OCI-LY1 (cell line): ENCODE data around the gene ALDH1A1.

Experiments used
- H2AFZ ChIP-seq: fragments of 200-600 bp; sonication (generic), shearing (Covaris generic); 2 replicates; pipeline ENCODE4 v1.6.0; 2014; ENCODE audit warnings: antibody characterized with exemption, mild to moderate bottlenecking, low read length
- H3F3A ChIP-seq: fragments of 200-600 bp; sonication (generic), shearing (Covaris generic); 2 replicates; pipeline ENCODE4 v1.6.0; 2014; ENCODE audit warnings: mild to moderate bottlenecking, antibody characterized with exemption, low read length, moderate library complexity; ENCODE audit not compliant: insufficient read depth
- H3K27ac ChIP-seq: fragments of 200-600 bp; sonication (generic); 2 replicates; pipeline ENCODE4 v1.5.1; 2014; ENCODE audit warnings: low read length, mixed run types, mild to moderate bottlenecking, low read depth; ENCODE audit not compliant: poor library complexity, severe bottlenecking
- H3K27me3 ChIP-seq: fragments of 200-600 bp; sonication (generic); 2 replicates; pipeline ENCODE4 v1.6.0; 2014; ENCODE audit warnings: antibody characterized with exemption, mild to moderate bottlenecking, low read length, moderate library complexity; ENCODE audit not compliant: insufficient read depth
- H3K36me3 ChIP-seq: fragments of 200-600 bp; sonication (generic); 2 replicates; pipeline ENCODE4 v1.6.1; 2014; ENCODE audit warnings: mild to moderate bottlenecking, antibody characterized with exemption, low read length, moderate library complexity, mixed read lengths; ENCODE audit not compliant: insufficient read depth
- H3K4me1 ChIP-seq: fragments of 200-600 bp; sonication (generic); 2 replicates; pipeline ENCODE4 v1.5.1; 2014; ENCODE audit warnings: mild to moderate bottlenecking, low read length, moderate library complexity; ENCODE audit not compliant: insufficient read depth, severe bottlenecking
- H3K4me2 ChIP-seq: fragments of 200-600 bp; sonication (generic), shearing (Covaris generic); 2 replicates; pipeline ENCODE4 v1.6.1; 2014; ENCODE audit warnings: low read length
- H3K4me3 ChIP-seq: fragments of 200-600 bp; sonication (generic); 2 replicates; pipeline ENCODE4 v1.5.1; 2014; ENCODE audit warnings: low read length, low read depth, mild to moderate bottlenecking, mixed read lengths; ENCODE audit not compliant: poor library complexity, severe bottlenecking
- H3K79me2 ChIP-seq: fragments of 200-600 bp; shearing (Covaris generic); 2 replicates; pipeline ENCODE4 v1.6.1; 2016; ENCODE audit warnings: mixed run types, low read length, mixed read lengths; ENCODE audit not compliant: insufficient read depth
- H3K9ac ChIP-seq: fragments of 200-600 bp; sonication (generic), shearing (Covaris generic); 2 replicates; pipeline ENCODE4 v1.6.1; 2014; ENCODE audit warnings: mild to moderate bottlenecking, low read length, mixed read lengths
- H3K9me2 ChIP-seq: fragments of 200-600 bp; sonication (generic), shearing (Covaris generic); 2 replicates; pipeline ENCODE4 v1.6.1; 2014; ENCODE audit warnings: low read depth, mild to moderate bottlenecking, low read length, mixed read lengths
- H3K9me3 ChIP-seq: fragments of 200-600 bp; shearing (Covaris generic); 2 replicates; pipeline ENCODE4 v1.6.1; 2014; ENCODE audit warnings: low read length, mixed read lengths
- H4K20me1 ChIP-seq: fragments of 200-600 bp; sonication (generic), shearing (Covaris generic); 2 replicates; pipeline ENCODE4 v1.6.0; 2016; ENCODE audit warnings: mild to moderate bottlenecking, low read length; ENCODE audit not compliant: insufficient read depth
- EZH2 ChIP-seq: fragments of 200-600 bp; sonication (generic), shearing (Covaris generic); IDR thresholded peaks from 2 replicates; pipeline ENCODE4 v1.8.0; 2017; ENCODE audit warnings: borderline replicate concordance, mixed run types, mild to moderate bottlenecking, antibody characterized with exemption, low read length, moderate library complexity, mixed read lengths
- TF ChIP-seq, protein P1 (sequence below): fragments of 200-600 bp; sonication (generic), shearing (Covaris generic); IDR thresholded peaks from 2 replicates; pipeline ENCODE4 v1.5.1; 2017; ENCODE audit warnings: mild to moderate bottlenecking, antibody characterized with exemption, low read length, moderate library complexity, mixed read lengths

Gene ALDH1A1

DNA sequence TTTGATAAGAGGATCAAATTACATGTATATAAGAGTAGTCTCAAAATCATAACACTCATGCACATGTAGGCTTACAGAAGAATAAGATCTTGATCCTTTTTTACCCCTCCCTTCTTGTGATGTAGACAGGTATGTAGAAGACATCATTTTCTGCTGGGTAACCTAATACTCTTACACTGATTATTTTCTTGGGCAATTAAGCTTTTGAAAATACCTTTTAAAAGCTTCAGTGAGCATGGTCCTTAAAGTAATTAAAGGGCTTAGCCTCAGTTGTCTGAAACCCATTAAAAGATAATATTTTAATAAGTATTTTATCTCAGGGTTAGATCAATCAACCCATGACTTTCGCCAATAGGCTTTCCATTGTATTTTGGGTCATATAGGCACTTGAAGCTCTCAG, 50.6 kb downstream of the ALDH1A1 start:
- H3K27ac ChIP-seq: no peak overlapping the region
- H3K36me3 ChIP-seq: no peaks in the 10 kb centered on the region
- no peak overlapping the region for H2AFZ ChIP-seq
- TF ChIP-seq, protein P1, sequence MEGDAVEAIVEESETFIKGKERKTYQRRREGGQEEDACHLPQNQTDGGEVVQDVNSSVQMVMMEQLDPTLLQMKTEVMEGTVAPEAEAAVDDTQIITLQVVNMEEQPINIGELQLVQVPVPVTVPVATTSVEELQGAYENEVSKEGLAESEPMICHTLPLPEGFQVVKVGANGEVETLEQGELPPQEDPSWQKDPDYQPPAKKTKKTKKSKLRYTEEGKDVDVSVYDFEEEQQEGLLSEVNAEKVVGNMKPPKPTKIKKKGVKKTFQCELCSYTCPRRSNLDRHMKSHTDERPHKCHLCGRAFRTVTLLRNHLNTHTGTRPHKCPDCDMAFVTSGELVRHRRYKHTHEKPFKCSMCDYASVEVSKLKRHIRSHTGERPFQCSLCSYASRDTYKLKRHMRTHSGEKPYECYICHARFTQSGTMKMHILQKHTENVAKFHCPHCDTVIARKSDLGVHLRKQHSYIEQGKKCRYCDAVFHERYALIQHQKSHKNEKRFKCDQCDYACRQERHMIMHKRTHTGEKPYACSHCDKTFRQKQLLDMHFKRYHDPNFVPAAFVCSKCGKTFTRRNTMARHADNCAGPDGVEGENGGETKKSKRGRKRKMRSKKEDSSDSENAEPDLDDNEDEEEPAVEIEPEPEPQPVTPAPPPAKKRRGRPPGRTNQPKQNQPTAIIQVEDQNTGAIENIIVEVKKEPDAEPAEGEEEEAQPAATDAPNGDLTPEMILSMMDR: no peak
- TF ChIP-seq EZH2: no peak
- no peaks in the 10 kb centered on the region for H4K20me1 ChIP-seq
- H3K4me2 ChIP-seq: no peak overlapping the region
- no peaks in the 10 kb centered on the region for H3F3A ChIP-seq
- no peak overlapping the region for H3K9ac ChIP-seq
- no peaks in the 10 kb centered on the region for H3K9me3 ChIP-seq
- no peaks in the 10 kb centered on the region for H3K79me2 ChIP-seq
- H3K27me3 ChIP-seq: no peaks in the 10 kb centered on the region
- H3K9me2 ChIP-seq: no peaks in the 10 kb centered on the region
- no peaks in the 10 kb centered on the region for H3K4me1 ChIP-seq
- no peak overlapping the region for H3K4me3 ChIP-seq

- Histone ChIP-seq H3K27me3 (no peaks in the 10 kb centered on the region), H3K4me2 (no peak overlapping the region), H3K9me3 (no peaks in the 10 kb centered on the region), H3K9me2 (no peaks in the 10 kb centered on the region), H3K36me3 (no peaks in the 10 kb centered on the region), H3K4me1 (no peaks in the 10 kb centered on the region), H4K20me1 (no peaks in the 10 kb centered on the region), H3K79me2 (no peaks in the 10 kb centered on the region), H3K9ac (no peak overlapping the region), H2AFZ (no peak overlapping the region), H3K27ac (no peak overlapping the region), H3K4me3 (no peak overlapping the region), H3F3A (no peaks in the 10 kb centered on the region)
- TF ChIP-seq, protein P1: no peak
- no peak for TF ChIP-seq EZH2
These were observed 52.9 kb downstream of the ALDH1A1 start for GRCh38 chr9:72899734-72900477.

DNA sequence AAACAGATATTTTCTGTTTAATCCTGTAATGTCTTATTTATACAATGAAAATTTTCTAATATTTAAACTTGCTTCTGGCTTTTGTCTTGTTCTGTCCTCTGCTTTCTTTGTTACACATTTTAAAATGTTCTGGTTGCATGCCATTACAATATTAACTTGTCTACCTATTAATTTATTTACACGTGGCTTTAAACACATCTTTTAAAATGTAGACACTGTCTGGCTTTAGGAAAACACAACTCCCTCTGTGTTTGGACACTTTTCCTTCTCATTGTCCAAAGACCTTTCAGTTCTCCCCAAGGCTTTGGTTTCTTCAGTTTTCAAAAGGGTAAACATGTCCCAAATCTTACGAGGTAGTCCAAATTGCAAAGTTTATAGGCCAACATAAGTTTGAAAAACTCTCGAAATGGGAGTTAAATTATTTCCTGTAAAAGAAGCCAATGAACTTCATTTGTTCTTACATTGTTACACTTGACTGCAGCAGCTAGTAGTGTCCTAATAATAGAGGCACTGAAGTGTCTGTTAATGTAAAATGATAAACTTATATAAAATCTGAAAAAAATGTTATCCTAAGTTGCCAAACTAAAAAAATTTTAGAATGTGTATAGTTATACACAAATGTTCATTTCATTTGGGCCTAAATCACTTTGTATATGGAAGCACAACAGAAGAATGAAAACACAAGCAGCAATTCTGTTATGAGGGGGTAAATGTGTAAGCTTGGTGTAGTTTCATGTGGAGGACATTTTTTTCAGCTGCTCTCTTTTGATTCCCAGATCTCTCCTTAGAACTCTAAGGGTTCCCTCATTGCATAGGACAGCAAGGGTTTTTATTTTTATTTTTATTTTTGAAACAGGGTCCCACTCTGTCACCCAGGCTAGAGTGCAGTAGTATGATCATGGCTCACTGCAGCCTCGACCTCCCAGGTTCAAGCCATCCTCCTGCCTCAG, 53.8 kb downstream of the ALDH1A1 start:
- Histone ChIP-seq H3K27me3 (no peaks in the 10 kb centered on the region), H3K4me2 (no peak overlapping the region), H3K9me3 (no peaks in the 10 kb centered on the region), H3K4me1 (no peaks in the 10 kb centered on the region), H3K9me2 (no peaks in the 10 kb centered on the region), H4K20me1 (no peaks in the 10 kb centered on the region), H3K36me3 (no peaks in the 10 kb centered on the region), H3K79me2 (no peaks in the 10 kb centered on the region), H2AFZ (no peak overlapping the region), H3K9ac (no peak overlapping the region), H3K4me3 (no peak overlapping the region), H3K27ac (no peak overlapping the region), H3F3A (no peaks in the 10 kb centered on the region)
- TF ChIP-seq EZH2: no peak
- TF ChIP-seq, protein P1: no peak
